Heart left ventricle (tissue), 16 donors: ENCODE measurements around the gene NAP1L4. TPM values are rescaled to one million over a fixed set of nuclear protein-coding genes. Genes with fewer than 3 reads are reported as not detected.

ENCODE experiments used
- ATAC-seq, 4 donors: fragments of 200-7000 bp; cut with Tn5 transposase; one replicate each; pipeline ENCODE4 v1.9.1; 2020 to 2022; ENCODE audit warnings: moderate library complexity in 4 of 4, mild to moderate bottlenecking in 3 of 4, moderate number of reproducible peaks in 1 of 4
- DNase-seq, 5 donors: peaks; one replicate each; pipeline ENCODE4 v3.0.0-alpha.2; 2020
- H3K27ac ChIP-seq, 12 donors: fragments of 200-600 bp; sonication (generic) in 4 of 12; one replicate each; pipeline versions ENCODE4 v1.5.0 to v1.8.0; 2016 to 2022; ENCODE audit warnings: mild to moderate bottlenecking in 2 of 12
- H3K27me3 ChIP-seq, 9 donors: fragments of 200-600 bp; sonication (generic) in 2 of 9; one replicate each; pipeline versions ENCODE4 v1.5.1 to v1.8.0; 2016 to 2022; ENCODE audit warnings: mild to moderate bottlenecking in 3 of 9
- H3K36me3 ChIP-seq, 9 donors: fragments of 200-600 bp; sonication (generic) in 2 of 9; one replicate each; pipeline versions ENCODE4 v1.5.0 to v1.8.0; 2018 to 2022; ENCODE audit warnings: mild to moderate bottlenecking in 2 of 9
- H3K4me1 ChIP-seq, 12 donors: fragments of 200-600 bp; sonication (generic) in 4 of 12; one replicate each; pipeline versions ENCODE4 v1.5.0 to v1.8.0; 2016 to 2022; ENCODE audit warnings: mild to moderate bottlenecking in 3 of 12
- H3K4me3 ChIP-seq, 12 donors: fragments of 200-600 bp; sonication (generic) in 4 of 12; one replicate each; pipeline versions ENCODE4 v1.5.0 to v1.8.0; 2017 to 2022; ENCODE audit warnings: mild to moderate bottlenecking in 9 of 12, moderate library complexity in 4 of 12
- H3K9me3 ChIP-seq, 12 donors: fragments of 200-600 bp; sonication (generic) in 4 of 12; one replicate each; pipeline versions ENCODE4 v1.5.0 to v1.8.0; 2016 to 2022; ENCODE audit warnings: mild to moderate bottlenecking in 1 of 12
- POLR2A ChIP-seq, 2 donors: fragments of 450-650 bp; IDR thresholded peaks; one replicate each; pipeline ENCODE4 v1.6.1; 2017; ENCODE audit warnings: antibody characterized with exemption in 2 of 2, mild to moderate bottlenecking in 2 of 2, moderate library complexity in 2 of 2
- WGBS, 4 donors: extraction: QIAGEN DNeasy Blood & Tissue Kit in 2 of 4; methylation state at CpG; one replicate each; pipeline versions ENCODE4 v1.1.5 to v1.1.7; 2013 to 2018; 5-methylcytosine and 5-hydroxymethylcytosine counted together
- intact Hi-C, 10 donors: fragments of 100-400 bp; cut with DNase I; formaldehyde crosslinking; loops; one replicate each; pipeline versions ENCODE4 v1.11.1 to v1.14.2; 2022
- long read RNA-seq, 3 donors: library from polyadenylated mRNA; unstranded; transcript quantifications; one replicate each; pipeline ENCODE4 v2.0.0, GENCODE V29; 2020 to 2021
- polyA plus RNA-seq, 2 donors: library from polyadenylated mRNA; stranded (reverse); fragments of 200-250 nt; gene quantifications; one replicate each; pipeline ENCODE4 v1.2.3, GENCODE V29; 2013
- total RNA-seq, 9 donors: library from RNA; depleted of rRNA in 2 of 9; stranded (reverse); fragments of >200 nt in 2 of 9; fragmentation: NEBNext Ultra II Directional in 3 of 9; extraction: Animal tissue kit (Norgen Biotek cat#: 25700) in 3 of 9; gene quantifications; one replicate each; pipeline versions ENCODE4 v1.1.0 to v1.2.4, GENCODE V29; 2016 to 2023
- TF ChIP-seq, protein P1 (sequence below), 12 donors: fragments of 200-600 bp; sonication (generic) in 4 of 12; IDR thresholded peaks; one replicate each; pipeline versions ENCODE4 v1.5.0 to v1.8.0; 2018 to 2022; ENCODE audit warnings: antibody characterized with exemption in 12 of 12, mild to moderate bottlenecking in 5 of 12
- donor health status: ischemic (EF 13 %, LVEDD 7.1; RV severe dilation, severe dysfunction).
- donor health status: healthy with polysubstance abuse.
- donor health status: DM: no; HTN: yes; CAD: no.
- donor health status: DM: no; HTN: no; CAD: no.
- donor health status: ischemic (EF 25% LVEDD 6.9; RV normal size, moderate dysfunction).
- donor health status: ischemic (EF 25% LVEDD 5.7; RV mildly dilated, moderate dysfunction).
- donor health status: healthy.
- donor health status: DM: yes; HTN: yes; CAD: no.
- donor health status: ischemic (EF 35%, LVEDD 5.7; RV mildly dilated, moderate dysfunction).
- donor health status: nonischemic (EF 11% LVEDD 7.7; RV severe dilation, severe dysfunction).
- donor health status: DM: yes; HTN: yes; CAD: no.
- donor health status: PGD.
- donor health status: ischemic (EF 29% LVEDD 5.4; RV normal size, mild dysfunction).
- donor health status: nonischemic (EF 23%, LVEDD 6.1; RV moderate dilation, normal function).

The NAP1L4 gene, protein sequence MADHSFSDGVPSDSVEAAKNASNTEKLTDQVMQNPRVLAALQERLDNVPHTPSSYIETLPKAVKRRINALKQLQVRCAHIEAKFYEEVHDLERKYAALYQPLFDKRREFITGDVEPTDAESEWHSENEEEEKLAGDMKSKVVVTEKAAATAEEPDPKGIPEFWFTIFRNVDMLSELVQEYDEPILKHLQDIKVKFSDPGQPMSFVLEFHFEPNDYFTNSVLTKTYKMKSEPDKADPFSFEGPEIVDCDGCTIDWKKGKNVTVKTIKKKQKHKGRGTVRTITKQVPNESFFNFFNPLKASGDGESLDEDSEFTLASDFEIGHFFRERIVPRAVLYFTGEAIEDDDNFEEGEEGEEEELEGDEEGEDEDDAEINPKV
- total RNA-seq (100 to 1,000 TPM; 125 to 216 (median 178) TPM), polyA plus RNA-seq (100 to 1,000 TPM; 119 to 143 TPM)
- long read RNA-seq, donor 1, transcript NAP1L4-222 (15 exons, 2,479 nt), result major isoform, 150 of 396 reads
- long read RNA-seq, donor 1, transcript NAP1L4-201 (16 exons, 2,511 nt), result minor isoform, 55 of 396 reads
- long read RNA-seq, donor 1, partial matches to known transcripts, result 19 of 396 reads
- long read RNA-seq, donor 1, other reads (novel, unspliced or antisense), result 169 of 396 reads
- long read RNA-seq, donor 2, transcript NAP1L4-222 (15 exons, 2,479 nt), result major isoform, 610 of 1,104 reads
- long read RNA-seq, donor 2, transcript NAP1L4-212 (16 exons, 1,941 nt), result minor isoform, 8 of 1,104 reads
- long read RNA-seq, donor 2, transcript NAP1L4-201 (16 exons, 2,511 nt), result minor isoform, 237 of 1,104 reads
- long read RNA-seq, donor 2, partial matches to known transcripts, result 65 of 1,104 reads
- long read RNA-seq, donor 2, other reads (novel, unspliced or antisense), result 183 of 1,104 reads
- long read RNA-seq, donor 3, transcript NAP1L4-222 (15 exons, 2,479 nt), result major isoform, 160 of 381 reads
- long read RNA-seq, donor 3, transcript NAP1L4-201 (16 exons, 2,511 nt), result minor isoform, 75 of 381 reads
- long read RNA-seq, donor 3, partial matches to known transcripts, result 22 of 381 reads
- long read RNA-seq, donor 3, other reads (novel, unspliced or antisense), result 121 of 381 reads

DNA sequence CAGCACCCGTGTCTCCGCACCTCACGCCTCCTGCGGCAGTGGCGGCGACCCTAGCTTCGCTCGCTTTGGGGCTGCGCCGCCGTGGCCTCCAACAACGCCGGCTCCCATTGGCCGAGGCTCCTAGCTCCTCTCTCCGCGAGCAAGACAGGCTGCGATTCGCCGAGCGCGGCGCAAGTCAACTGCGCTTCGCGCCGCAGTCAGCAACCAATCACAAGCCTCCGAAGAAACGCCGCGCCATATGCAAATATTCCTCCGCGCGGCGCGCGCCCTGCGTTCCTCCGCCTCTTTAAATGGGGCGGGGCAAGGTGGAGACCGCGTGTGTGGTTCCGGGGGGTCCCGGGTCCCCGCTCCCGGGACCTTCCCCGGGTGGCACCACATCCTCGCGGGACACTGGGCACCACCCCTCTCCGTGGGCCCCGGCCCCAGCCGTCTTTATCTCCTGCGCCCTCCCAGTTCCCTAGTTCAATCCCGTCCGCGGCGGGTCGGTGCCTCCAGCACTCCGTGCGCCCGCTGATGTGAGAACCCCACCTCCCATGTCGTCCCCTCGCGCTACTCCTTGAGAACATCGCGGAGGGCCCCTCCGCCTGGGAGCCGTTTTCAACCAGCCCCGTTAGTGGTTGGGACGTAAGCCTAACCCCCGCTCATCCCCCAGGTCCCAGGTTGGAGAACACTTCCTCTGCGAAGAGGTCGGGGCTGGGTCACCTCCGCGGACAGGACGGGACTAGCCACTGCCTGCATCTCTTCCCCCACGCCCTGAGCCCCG lies at the start of gene NAP1L4:
NAP1L4 (minus strand) TSS at position 96 of the 763 bp plus-strand sequence. CDS start 13,109 bp downstream, outside the sequence.
- Histone ChIP-seq H3K27me3 (no peaks in the 10 kb centered on the region), H3K9me3 (no peaks in the 10 kb centered on the region), H3K27ac (peak within 1 kb of the TSS; percentile 83 to 97 (median 88)), H3K4me1 (peaks cover 7 to 47% (median 40%) of the 10 kb centered on the region in 12 donors), H3K36me3 (peaks cover 0 to 5% (median 0%) of the 10 kb centered on the region in 9 donors), H3K4me3 (peak within 1 kb of the TSS; percentile 66 to 96 (median 89))
- 1 to 2% (median 1%) methylated on average over 36 to 77 of the region's 77 CpGs for WGBS, 4 donors
- intact Hi-C loops, result no loop called here
- DNase-seq, result peak; percentile 97 to 99 (median 98)
- ATAC-seq, result peak; percentile 94 to 98 (median 95)
- TF ChIP-seq, protein P1, sequence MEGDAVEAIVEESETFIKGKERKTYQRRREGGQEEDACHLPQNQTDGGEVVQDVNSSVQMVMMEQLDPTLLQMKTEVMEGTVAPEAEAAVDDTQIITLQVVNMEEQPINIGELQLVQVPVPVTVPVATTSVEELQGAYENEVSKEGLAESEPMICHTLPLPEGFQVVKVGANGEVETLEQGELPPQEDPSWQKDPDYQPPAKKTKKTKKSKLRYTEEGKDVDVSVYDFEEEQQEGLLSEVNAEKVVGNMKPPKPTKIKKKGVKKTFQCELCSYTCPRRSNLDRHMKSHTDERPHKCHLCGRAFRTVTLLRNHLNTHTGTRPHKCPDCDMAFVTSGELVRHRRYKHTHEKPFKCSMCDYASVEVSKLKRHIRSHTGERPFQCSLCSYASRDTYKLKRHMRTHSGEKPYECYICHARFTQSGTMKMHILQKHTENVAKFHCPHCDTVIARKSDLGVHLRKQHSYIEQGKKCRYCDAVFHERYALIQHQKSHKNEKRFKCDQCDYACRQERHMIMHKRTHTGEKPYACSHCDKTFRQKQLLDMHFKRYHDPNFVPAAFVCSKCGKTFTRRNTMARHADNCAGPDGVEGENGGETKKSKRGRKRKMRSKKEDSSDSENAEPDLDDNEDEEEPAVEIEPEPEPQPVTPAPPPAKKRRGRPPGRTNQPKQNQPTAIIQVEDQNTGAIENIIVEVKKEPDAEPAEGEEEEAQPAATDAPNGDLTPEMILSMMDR (IDR thresholded peaks at IDR 0.05), result peak in 2 of 12 donors; percentile 2 to 11
- TF ChIP-seq POLR2A (IDR thresholded peaks at IDR 0.05), result peak; percentile 64 to 76

DNA sequence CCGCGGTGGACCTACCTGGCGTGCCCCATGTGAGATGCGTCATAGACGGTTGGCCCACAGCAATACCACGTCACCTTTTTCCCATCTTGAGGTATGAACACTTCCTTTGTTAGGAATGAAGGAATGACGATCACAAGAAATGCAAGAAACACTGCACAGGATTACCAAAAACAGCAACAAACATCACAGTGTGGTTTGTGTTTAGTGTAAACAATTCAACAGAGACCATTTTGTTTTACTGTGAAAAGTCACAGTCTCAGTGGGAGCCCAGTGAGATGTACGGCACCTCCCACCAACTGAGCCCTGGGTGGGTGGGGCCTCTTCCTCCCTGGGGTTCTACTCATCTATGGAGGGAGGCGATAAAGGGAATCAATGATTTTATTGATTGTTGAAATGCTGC lies 48.8 kb upstream of the NAP1L4 start:
- TF ChIP-seq POLR2A (IDR thresholded peaks at IDR 0.05), result no peak
- TF ChIP-seq, protein P1 (IDR thresholded peaks at IDR 0.05), result no peak
- no peak overlapping the region for H3K4me3 ChIP-seq
- H3K27me3 ChIP-seq, result no peaks in the 10 kb centered on the region
- DNase-seq, result no peak
- no peak overlapping the region for H3K27ac ChIP-seq
- no peak for ATAC-seq
- peaks cover 0 to 86% (median 59%) of the 10 kb centered on the region in 9 donors for H3K36me3 ChIP-seq
- peaks cover 0 to 48% (median 29%) of the 10 kb centered on the region in 12 donors for H3K4me1 ChIP-seq
- H3K9me3 ChIP-seq, result no peaks in the 10 kb centered on the region
- intact Hi-C loops, result loop anchor here in 2 of 10 donors (2.0 to 5.0 kb wide), 2 partner anchors 42 to 176 kb away; partner anchors contain the start of gene MRGPRG (in 1 of the 2)
- WGBS, 4 donors, result 84 to 94% (median 93%) methylated on average over 9 of the region's 9 CpGs

DNA sequence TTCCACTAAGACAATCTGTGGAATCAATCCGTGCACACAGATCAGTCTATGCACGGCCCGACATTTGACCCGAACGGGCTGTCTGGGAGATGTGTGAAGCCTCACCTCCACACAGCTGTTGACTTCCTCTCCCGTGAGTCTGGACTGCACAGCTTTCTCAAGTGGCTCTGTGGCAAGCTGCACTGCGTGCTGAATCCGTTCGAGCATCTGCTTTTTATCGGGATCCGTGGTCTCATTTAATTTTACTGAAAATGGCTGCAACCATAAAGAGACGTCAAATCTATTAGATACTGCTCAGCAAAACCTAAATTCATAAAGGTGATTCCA lies 45.8 kb upstream of the NAP1L4 start:
- WGBS, 4 donors, result 87 to 93% (median 90%) methylated on average over 9 to 12 of the region's 12 CpGs
- H3K27me3 ChIP-seq, result no peaks in the 10 kb centered on the region
- H3K27ac ChIP-seq, result no peak overlapping the region
- ATAC-seq (no peak), DNase-seq (no peak)
- peaks cover 0 to 94% (median 82%) of the 10 kb centered on the region in 9 donors for H3K36me3 ChIP-seq
- intact Hi-C loops, result loop anchor here (1.0 to 10.0 kb wide), 7 partner anchors 53 to 367 kb away; partner anchors contain the start of gene MRGPRG (in 6 of the 10)
- H3K4me1 ChIP-seq, result peaks cover 0 to 37% (median 15%) of the 10 kb centered on the region in 12 donors
- TF ChIP-seq, protein P1 (IDR thresholded peaks at IDR 0.05), result no peak
- no peak for TF ChIP-seq POLR2A (IDR thresholded peaks at IDR 0.05)
- H3K9me3 ChIP-seq, result no peaks in the 10 kb centered on the region
- no peak overlapping the region for H3K4me3 ChIP-seq
